Measurements from ENCODE around the gene ALG14.

ALG14 gene

GRCh38 chr1:95029532-95029931 lies 43.2 kb downstream of the ALG14 start:
- Histone ChIP-seq H4K20me1 (ENCODE audit: insufficient read depth, low read length) (no peaks in the 10 kb centered on the region), H2AFZ (ENCODE audit: low read depth, low read length) (no peak overlapping the region), H3K9me3 (ENCODE audit: insufficient read depth, low read length) (no peaks in the 10 kb centered on the region), H3K36me3 (replicated peaks; ENCODE audit: low read depth, low read length) (no peaks in the 10 kb centered on the region), H3K4me2 (ENCODE audit: low read length) (no peak overlapping the region), H3K27me3 (ENCODE audit: low read depth, low read length) (no peaks in the 10 kb centered on the region), H3K27ac (ENCODE audit: low read length) (no peak overlapping the region), H3K79me2 (ENCODE audit: low read length) (no peaks in the 10 kb centered on the region), H3K9ac (ENCODE audit: low read length) (no peak overlapping the region), H3K4me3 (ENCODE audit: low read length) (no peak overlapping the region), H3K4me1 (ENCODE audit: low read length) (no peaks in the 10 kb centered on the region)
- TF ChIP-seq, protein P1, sequence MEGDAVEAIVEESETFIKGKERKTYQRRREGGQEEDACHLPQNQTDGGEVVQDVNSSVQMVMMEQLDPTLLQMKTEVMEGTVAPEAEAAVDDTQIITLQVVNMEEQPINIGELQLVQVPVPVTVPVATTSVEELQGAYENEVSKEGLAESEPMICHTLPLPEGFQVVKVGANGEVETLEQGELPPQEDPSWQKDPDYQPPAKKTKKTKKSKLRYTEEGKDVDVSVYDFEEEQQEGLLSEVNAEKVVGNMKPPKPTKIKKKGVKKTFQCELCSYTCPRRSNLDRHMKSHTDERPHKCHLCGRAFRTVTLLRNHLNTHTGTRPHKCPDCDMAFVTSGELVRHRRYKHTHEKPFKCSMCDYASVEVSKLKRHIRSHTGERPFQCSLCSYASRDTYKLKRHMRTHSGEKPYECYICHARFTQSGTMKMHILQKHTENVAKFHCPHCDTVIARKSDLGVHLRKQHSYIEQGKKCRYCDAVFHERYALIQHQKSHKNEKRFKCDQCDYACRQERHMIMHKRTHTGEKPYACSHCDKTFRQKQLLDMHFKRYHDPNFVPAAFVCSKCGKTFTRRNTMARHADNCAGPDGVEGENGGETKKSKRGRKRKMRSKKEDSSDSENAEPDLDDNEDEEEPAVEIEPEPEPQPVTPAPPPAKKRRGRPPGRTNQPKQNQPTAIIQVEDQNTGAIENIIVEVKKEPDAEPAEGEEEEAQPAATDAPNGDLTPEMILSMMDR (IDR thresholded peaks at IDR 0.05; ENCODE audit: low read depth, low read length): no peak
- TF ChIP-seq EZH2phosphoT487 (IDR thresholded peaks at IDR 0.05; ENCODE audit: low read depth): no peak

DNA sequence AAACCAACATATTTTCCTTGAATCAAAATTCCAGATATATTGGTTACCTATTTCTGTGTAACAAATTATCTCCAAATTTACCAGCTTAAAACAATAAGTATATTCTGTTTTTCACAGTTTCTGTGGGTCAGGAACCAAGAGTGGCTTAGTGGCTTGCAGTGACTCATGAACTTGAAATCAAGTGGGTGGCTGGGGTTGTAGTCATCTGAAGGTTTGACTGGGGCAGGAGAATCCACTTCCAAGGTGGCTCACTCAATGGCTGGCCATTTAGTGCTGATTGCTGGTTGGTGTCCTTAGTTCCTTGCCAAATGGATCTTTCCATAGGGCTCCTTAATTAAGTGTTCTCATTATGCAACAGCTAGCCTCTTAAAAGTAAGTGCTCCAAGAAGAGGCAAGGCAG lies 43.8 kb downstream of the ALG14 start:
- Histone ChIP-seq H3K4me1 (ENCODE audit: low read length) (no peaks in the 10 kb centered on the region), H3K4me2 (ENCODE audit: low read length) (no peak overlapping the region), H3K36me3 (replicated peaks; ENCODE audit: low read depth, low read length) (no peaks in the 10 kb centered on the region), H3K79me2 (ENCODE audit: low read length) (no peaks in the 10 kb centered on the region), H3K9me3 (ENCODE audit: insufficient read depth, low read length) (no peaks in the 10 kb centered on the region), H4K20me1 (ENCODE audit: insufficient read depth, low read length) (no peaks in the 10 kb centered on the region), H3K27ac (ENCODE audit: low read length) (no peak overlapping the region), H3K27me3 (ENCODE audit: low read depth, low read length) (no peaks in the 10 kb centered on the region), H2AFZ (ENCODE audit: low read depth, low read length) (no peak overlapping the region), H3K4me3 (ENCODE audit: low read length) (no peak overlapping the region), H3K9ac (ENCODE audit: low read length) (no peak overlapping the region)
- no peak for TF ChIP-seq EZH2phosphoT487 (IDR thresholded peaks at IDR 0.05; ENCODE audit: low read depth)
- TF ChIP-seq, protein P1 (IDR thresholded peaks at IDR 0.05; ENCODE audit: low read depth, low read length): no peak

DNA sequence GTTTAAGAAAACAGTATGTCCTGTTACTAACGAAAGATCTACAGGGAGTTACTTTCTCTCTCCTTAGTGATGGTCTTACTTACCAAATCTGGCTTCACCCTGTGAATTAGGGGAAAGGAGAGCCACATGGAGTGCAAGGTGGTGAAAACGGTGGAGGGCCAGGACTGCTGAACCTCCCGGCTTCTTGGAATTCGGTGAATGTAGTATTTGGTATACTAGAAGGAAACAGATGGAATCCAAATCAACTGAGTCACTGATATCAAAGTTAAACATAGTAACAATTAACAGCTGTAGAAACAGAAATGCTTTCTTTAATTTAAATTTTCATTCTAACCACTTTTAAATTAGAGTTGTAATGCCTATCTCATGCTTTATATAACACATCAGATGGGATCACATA lies 45.7 kb downstream of the ALG14 start:
- H3K9me3 ChIP-seq (ENCODE audit: insufficient read depth, low read length): no peaks in the 10 kb centered on the region
- TF ChIP-seq, protein P1 (IDR thresholded peaks at IDR 0.05; ENCODE audit: low read depth, low read length): no peak
- TF ChIP-seq EZH2phosphoT487 (IDR thresholded peaks at IDR 0.05; ENCODE audit: low read depth): no peak
- H4K20me1 ChIP-seq (ENCODE audit: insufficient read depth, low read length): no peaks in the 10 kb centered on the region
- H2AFZ ChIP-seq (ENCODE audit: low read depth, low read length): no peak overlapping the region
- H3K27ac ChIP-seq (ENCODE audit: low read length): no peak overlapping the region
- no peaks in the 10 kb centered on the region for H3K79me2 ChIP-seq (ENCODE audit: low read length)
- H3K4me2 ChIP-seq (ENCODE audit: low read length): no peak overlapping the region
- no peak overlapping the region for H3K9ac ChIP-seq (ENCODE audit: low read length)
- H3K36me3 ChIP-seq (replicated peaks; ENCODE audit: low read depth, low read length): no peaks in the 10 kb centered on the region
- no peaks in the 10 kb centered on the region for H3K27me3 ChIP-seq (ENCODE audit: low read depth, low read length)
- H3K4me3 ChIP-seq (ENCODE audit: low read length): no peak overlapping the region
- H3K4me1 ChIP-seq (ENCODE audit: low read length): no peaks in the 10 kb centered on the region

- Histone ChIP-seq H3K4me3 (ENCODE audit: low read length) (no peak overlapping the region), H3K36me3 (replicated peaks; ENCODE audit: low read depth, low read length) (no peaks in the 10 kb centered on the region), H3K4me2 (ENCODE audit: low read length) (no peak overlapping the region), H3K9ac (ENCODE audit: low read length) (no peak overlapping the region), H3K4me1 (ENCODE audit: low read length) (no peaks in the 10 kb centered on the region), H4K20me1 (ENCODE audit: insufficient read depth, low read length) (no peaks in the 10 kb centered on the region), H3K27me3 (ENCODE audit: low read depth, low read length) (no peaks in the 10 kb centered on the region), H3K27ac (ENCODE audit: low read length) (no peak overlapping the region), H2AFZ (ENCODE audit: low read depth, low read length) (no peak overlapping the region), H3K9me3 (ENCODE audit: insufficient read depth, low read length) (no peaks in the 10 kb centered on the region), H3K79me2 (ENCODE audit: low read length) (no peaks in the 10 kb centered on the region)
- TF ChIP-seq EZH2phosphoT487 (IDR thresholded peaks at IDR 0.05; ENCODE audit: low read depth): no peak
- TF ChIP-seq, protein P1 (IDR thresholded peaks at IDR 0.05; ENCODE audit: low read depth, low read length): no peak
Observed at GRCh38 chr1:95023399-95024043, 49.2 kb downstream of the ALG14 start.
